NCI-H2081 treated with DMSO at 0.1 percent for 48 hours (cell line): ENCODE measurements around the gene RPL38.

Experiments used
- DNase-seq: peaks from one replicate; lab custom pipeline; 2025; lab: John Stamatoyannopoulos, UW

RPL38 gene

DNA sequence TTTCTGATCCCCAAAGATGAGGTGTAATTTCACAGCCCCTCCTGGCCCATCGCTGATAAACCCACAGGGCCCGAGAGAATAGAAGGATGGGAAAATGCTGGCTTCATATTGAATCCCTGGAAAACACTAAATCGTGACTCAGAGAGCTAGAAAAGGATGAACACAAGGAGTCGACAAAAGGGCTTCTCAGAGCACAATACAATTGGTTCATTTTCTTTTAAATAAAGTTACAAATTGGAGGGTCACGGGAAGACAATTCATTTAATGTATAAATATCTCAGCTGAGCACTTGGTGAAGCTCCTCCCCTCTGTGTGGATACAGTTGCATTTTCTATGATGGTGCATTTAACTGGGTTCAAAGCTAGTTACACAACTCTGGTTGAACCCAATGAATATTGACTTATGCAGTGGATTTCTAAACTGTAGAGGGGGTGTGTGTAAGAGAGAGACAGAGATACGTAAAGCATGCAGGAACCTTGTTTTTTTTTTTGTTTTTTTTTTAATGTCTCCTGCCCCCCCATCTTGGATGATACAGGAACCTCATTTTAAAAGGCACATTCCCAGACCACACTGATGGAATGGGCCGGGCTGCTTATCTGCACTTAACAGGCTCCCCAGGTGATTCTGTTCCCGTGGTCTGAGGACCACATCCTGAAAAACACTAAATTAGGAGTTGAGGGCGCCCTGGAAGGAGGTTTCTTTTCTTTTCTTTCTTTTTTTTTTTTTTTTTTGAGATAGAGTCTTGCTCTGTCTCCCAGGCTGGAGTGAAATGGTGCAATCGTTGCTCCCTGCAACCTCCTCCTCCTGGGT lies 24.0 kb downstream of the RPL38 start:
- no peak for DNase-seq

GRCh38 chr17:74228306-74228978 lies 25.0 kb downstream of the RPL38 start:
- DNase-seq = no peak

GRCh38 chr17:74230896-74231295 lies 27.4 kb downstream of the RPL38 start:
- no peak for DNase-seq

DNA sequence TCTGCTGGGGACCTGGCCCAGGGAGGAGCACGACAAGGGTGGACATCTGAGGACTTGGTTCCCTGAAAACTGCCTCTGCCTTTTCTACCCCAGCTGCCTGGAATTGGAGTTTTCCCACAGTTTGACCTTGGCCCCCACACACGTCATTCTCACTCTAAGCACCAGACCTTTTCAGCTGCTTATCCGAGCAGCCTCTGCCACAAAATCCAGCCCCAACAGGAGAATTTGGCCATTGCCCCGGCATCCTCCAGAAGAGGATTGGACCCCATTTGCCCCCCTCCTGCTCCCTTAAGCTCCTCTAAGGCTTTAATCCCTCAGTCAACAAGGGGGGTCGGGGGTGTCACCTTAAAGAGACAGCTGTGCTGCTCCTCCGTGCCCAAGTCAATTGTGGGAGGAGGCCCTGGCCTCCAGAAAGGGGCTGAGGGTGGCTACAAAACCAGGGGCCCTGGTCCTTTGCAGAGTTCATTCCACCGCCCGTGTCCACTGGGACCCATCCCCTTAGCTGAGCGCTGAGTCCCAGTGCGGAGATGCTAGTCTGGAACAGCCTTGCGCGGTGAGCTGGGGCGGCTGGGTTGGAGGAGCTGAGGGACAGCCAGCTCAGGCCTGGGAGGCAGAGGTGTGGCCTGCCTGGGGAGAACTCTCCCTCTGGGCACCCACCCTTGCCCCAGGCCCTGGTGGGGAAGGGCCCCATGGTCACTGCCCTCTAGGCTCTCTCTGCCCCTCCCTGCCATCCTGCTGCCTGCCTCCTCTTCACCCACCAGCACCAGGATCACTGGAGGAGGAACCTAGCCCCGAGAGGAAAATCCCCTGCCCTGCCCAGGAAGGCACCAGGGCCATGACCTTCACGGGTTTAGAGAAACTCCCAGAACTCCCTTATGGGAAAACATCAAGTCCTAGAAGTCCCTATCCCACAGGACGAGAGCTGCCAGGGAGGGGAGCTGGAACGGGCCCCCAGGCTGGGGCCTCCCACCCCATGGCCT lies 28.7 kb downstream of the RPL38 start:
- no peak for DNase-seq

DNA sequence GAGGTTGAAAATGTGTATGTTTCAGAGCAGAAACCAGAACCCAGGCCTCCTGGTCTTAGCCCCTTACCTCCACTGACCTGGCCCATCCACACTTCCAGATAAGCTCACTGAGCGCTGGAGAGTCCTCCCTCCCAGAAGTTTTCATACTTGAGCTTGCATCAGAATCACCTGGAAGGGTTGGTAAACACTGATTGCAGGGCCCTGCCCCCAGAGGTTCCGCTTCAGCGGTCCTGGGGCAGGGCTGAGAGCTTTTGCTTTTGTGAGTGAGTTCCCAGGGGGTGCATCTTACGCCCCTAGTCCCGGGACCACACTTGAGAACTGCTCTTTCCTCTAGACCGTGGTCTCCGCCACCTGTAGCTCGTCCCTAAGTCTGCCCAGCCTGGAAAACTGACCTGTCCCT lies 30.5 kb downstream of the RPL38 start:
- DNase-seq = no peak

DNA sequence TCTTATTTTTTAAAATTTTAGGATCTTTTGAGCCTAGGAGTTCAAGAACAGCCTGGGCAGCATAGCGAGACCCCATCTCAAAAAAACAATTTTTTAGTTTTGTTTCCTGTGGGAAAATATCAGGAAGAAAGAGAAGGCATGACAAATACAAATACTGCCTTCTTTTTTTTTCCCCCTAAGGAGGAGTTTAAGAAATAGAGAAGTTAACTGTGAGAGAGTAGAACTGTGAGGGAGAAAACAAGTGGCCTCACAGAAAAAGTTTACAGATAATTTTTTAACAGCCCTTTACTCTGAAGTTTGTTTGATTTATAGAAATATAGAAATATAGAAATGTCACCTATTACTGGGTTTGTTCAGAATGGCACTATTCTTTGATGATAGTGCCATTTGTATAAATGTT lies 31.0 kb downstream of the RPL38 start:
- DNase-seq = no peak

DNA sequence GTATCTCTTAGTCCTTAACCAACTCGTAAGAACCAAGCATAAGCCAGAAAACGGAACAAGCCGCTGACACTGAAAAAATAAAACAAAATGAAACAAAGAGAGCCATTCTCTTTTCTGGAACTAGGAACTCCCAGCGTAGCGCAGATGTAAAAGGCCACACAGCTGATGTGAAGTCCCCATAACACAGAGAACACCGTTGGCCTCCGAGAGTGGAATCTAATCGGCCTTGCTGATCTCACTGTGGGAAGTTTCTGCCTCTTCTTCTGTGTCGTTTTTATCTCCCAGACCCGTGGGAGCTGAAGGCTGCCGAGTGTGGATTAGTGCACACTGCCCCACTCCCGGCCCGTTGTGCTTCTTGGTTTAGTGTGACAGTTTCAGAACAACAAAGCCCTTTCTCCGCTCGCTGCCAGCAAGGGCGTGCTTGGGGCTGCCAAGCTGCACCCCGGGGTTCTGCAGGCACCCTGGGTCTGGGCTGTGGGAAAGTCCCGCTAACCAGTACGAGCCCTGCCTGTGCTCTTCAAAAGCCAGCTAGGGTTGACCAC lies 31.6 kb downstream of the RPL38 start:
- DNase-seq = no peak

GRCh38 chr17:74235911-74236371 lies 32.5 kb downstream of the RPL38 start:
- no peak for DNase-seq

DNA sequence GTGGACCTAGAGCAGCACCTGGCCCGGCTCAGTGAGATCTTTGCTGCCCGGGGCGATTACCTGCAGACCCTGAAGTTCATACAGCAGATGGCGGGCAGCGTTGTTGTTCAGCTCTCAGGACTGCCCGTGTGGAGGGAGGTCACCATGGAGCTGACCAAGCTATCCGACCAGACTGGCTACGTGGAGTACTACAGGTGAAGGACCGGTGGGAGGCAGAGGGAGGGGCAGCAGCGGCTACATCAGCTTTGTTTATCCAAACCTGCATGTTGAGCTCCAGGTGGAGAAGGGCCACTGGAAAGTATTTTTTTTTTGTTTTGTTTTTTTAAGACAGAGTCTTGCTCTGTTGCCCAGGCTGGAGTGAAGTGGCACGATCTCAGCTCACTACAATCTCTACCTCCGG lies 33.8 kb downstream of the RPL38 start:
- DNase-seq = no peak

DNA sequence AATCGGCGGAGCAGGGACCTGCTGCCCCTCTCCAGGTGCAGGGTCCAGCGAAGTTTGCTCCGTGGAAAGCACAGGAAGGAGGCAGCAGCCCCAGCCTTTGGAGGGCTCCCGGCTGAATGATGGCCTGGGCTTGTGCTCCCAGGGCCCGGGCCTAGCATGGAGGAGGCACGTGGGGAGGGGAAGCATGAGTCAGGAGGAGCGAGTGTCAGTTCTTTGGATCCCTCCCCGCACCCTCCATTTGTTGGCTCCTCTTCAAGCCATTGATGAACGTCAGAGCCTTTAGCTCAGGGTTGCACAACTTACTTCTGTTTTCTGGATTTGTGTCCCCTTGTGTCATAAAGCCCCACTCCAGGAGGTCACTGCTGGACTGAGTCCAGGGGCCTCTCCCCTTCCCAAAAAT lies 35.7 kb downstream of the RPL38 start:
- no peak for DNase-seq

GRCh38 chr17:74240618-74241205 lies 37.2 kb downstream of the RPL38 start:
- no peak for DNase-seq

DNA sequence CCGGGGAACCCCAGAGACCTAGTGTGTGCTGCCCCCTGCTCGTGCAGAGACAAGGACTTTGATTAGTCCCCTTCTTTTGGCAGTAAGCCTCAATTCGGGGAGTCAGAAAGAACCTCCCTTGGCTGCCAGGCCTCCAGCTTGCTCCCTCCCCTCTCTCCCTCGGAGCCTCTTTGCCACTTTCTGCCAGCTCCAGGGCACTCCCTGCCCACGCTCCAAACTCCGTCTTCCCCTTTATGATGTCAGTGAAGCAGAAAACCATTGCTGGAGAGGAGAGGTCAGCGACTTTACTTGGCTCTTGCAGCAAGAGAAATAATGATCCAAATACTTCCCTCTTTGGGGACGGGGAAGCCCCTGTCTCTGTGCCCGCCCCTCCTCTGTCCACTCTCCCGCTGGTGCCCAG lies 38.0 kb downstream of the RPL38 start:
- DNase-seq = no peak

- DNase-seq = no peak
These were observed 38.4 kb downstream of the RPL38 start for GRCh38 chr17:74241847-74242246.

GRCh38 chr17:74243013-74243755 lies 39.7 kb downstream of the RPL38 start:
- DNase-seq = no peak

- no peak for DNase-seq
These were observed 40.6 kb downstream of the RPL38 start for GRCh38 chr17:74244128-74244527.

- DNase-seq = no peak
These were observed 41.1 kb downstream of the RPL38 start for GRCh38 chr17:74244548-74244947.

GRCh38 chr17:74245145-74245831 lies 41.8 kb downstream of the RPL38 start:
- DNase-seq = no peak

- no peak for DNase-seq
These were observed 42.4 kb downstream of the RPL38 start for GRCh38 chr17:74245871-74246270.

- DNase-seq = no peak
These were observed 46.3 kb downstream of the RPL38 start for GRCh38 chr17:74249590-74250270.
